HepG2 (cell line): ENCODE measurements around the gene STRIP1. TPM values are rescaled to one million over a fixed set of nuclear protein-coding genes. Genes with fewer than 3 reads are reported as not detected.

Source experiments
- ATF1 ChIP-seq: IDR thresholded peaks from 2 replicates; pipeline ENCODE4 v1.6.1; 2016; ENCODE audit warnings: mild to moderate bottlenecking, control low read depth
- ATF7-NPFF ChIP-seq: sonication (generic); formaldehyde crosslinking; IDR thresholded peaks from 2 replicates; pipeline ENCODE4 v1.8.1; 2023; ENCODE audit warnings: mild to moderate bottlenecking, low read depth, missing genetic modification reagents, moderate library complexity
- BHLHE40 ChIP-seq: IDR thresholded peaks from 2 replicates; pipeline ENCODE4 v1.6.1; 2011; ENCODE audit warnings: low read length, improper control_type of control experiment
- CBX2 ChIP-seq, 2 experiments: fragments of 200-600 bp in 1 of 2; sonication (generic); formaldehyde crosslinking in 1 of 2; IDR thresholded peaks; 2 replicates each; pipeline versions ENCODE4 v1.7.0 to v1.8.1; 2018 to 2022; ENCODE audit warnings: low read depth in 2 of 2, low read length in 1 of 2, mild to moderate bottlenecking in 1 of 2, missing genetic modification reagents in 1 of 2
- IKZF1 ChIP-seq: fragments of 450-650 bp; IDR thresholded peaks from 2 replicates; pipeline ENCODE4 v1.7.1; 2016
- IRF2 ChIP-seq: IDR thresholded peaks from 2 replicates; pipeline ENCODE4 v1.6.1; 2018; ENCODE audit warnings: missing genetic modification reagents, missing compliant biosample characterization
- KDM4B ChIP-seq: sonication (generic); formaldehyde crosslinking; IDR thresholded peaks from 2 replicates; pipeline ENCODE4 v1.4.0; 2020; ENCODE audit warnings: missing genetic modification reagents
- KDM5B ChIP-seq: sonication (generic); formaldehyde crosslinking; IDR thresholded peaks from 2 replicates; pipeline ENCODE4 v1.4.0; 2020; ENCODE audit warnings: missing genetic modification reagents, mild to moderate bottlenecking, borderline replicate concordance
- KLF16 ChIP-seq, 2 experiments: sonication (generic) in 1 of 2; formaldehyde crosslinking in 1 of 2; IDR thresholded peaks; 2 replicates each; pipeline versions ENCODE4 v1.6.1 to v1.8.0; 2016 to 2023; ENCODE audit warnings: missing genetic modification reagents in 2 of 2, missing compliant biosample characterization in 1 of 2
- LRRFIP1 ChIP-seq: sonication (generic); formaldehyde crosslinking; conservative IDR thresholded peaks from 2 replicates; pipeline ENCODE4 v1.4.0; 2020; ENCODE audit warnings: missing genetic modification reagents
- NFATC3 ChIP-seq: sonication (generic); formaldehyde crosslinking; IDR thresholded peaks from 2 replicates; pipeline ENCODE4 v1.5.1; 2020; ENCODE audit warnings: mild to moderate bottlenecking, missing genetic modification reagents
- PHF20 ChIP-seq: sonication (generic); formaldehyde crosslinking; IDR thresholded peaks from 2 replicates; pipeline ENCODE4 v1.5.0; 2020; ENCODE audit warnings: mild to moderate bottlenecking, missing genetic modification reagents
- SIX1 ChIP-seq: sonication (generic); formaldehyde crosslinking; IDR thresholded peaks from 2 replicates; pipeline ENCODE4 v1.4.0; 2020; ENCODE audit warnings: missing genetic modification reagents, borderline replicate concordance
- SP4 ChIP-seq: sonication (generic); formaldehyde crosslinking; IDR thresholded peaks from 2 replicates; pipeline ENCODE4 v1.8.1; 2023; ENCODE audit warnings: mild to moderate bottlenecking, missing genetic modification reagents
- ZBTB38 ChIP-seq: sonication (generic); formaldehyde crosslinking; IDR thresholded peaks from 2 replicates; pipeline ENCODE4 v1.5.1; 2020; ENCODE audit warnings: mild to moderate bottlenecking, missing genetic modification reagents
- ZFAT ChIP-seq: sonication (generic); formaldehyde crosslinking; conservative IDR thresholded peaks from 2 replicates; pipeline ENCODE4 v1.8.1; 2023; ENCODE audit warnings: missing genetic modification reagents, inconsistent platforms
- ZIK1 ChIP-seq: sonication (generic); formaldehyde crosslinking; IDR thresholded peaks from 2 replicates; pipeline ENCODE4 v1.5.0; 2020; ENCODE audit warnings: mild to moderate bottlenecking, low read depth, missing genetic modification reagents, borderline replicate concordance
- ZNF143 ChIP-seq: sonication (generic); formaldehyde crosslinking; IDR thresholded peaks from 2 replicates; pipeline ENCODE4 v1.4.0; 2020; ENCODE audit warnings: missing genetic modification reagents
- ZNF225 ChIP-seq: sonication (generic); formaldehyde crosslinking; IDR thresholded peaks from 2 replicates; pipeline ENCODE4 v1.4.0; 2020; ENCODE audit warnings: mild to moderate bottlenecking, missing genetic modification reagents
- ZNF501 ChIP-seq: sonication (generic); formaldehyde crosslinking; IDR thresholded peaks from 2 replicates; pipeline ENCODE4 v1.5.1; 2020; ENCODE audit warnings: mild to moderate bottlenecking, moderate library complexity, missing genetic modification reagents
- ZNF547 ChIP-seq: sonication (generic); formaldehyde crosslinking; IDR thresholded peaks from 2 replicates; pipeline ENCODE4 v1.5.1; 2020; ENCODE audit warnings: mild to moderate bottlenecking, missing genetic modification reagents
- ZNF550 ChIP-seq: sonication (generic); formaldehyde crosslinking; IDR thresholded peaks from 2 replicates; pipeline ENCODE4 v1.4.0; 2020; ENCODE audit warnings: mild to moderate bottlenecking, missing genetic modification reagents, borderline replicate concordance
- ZNF563 ChIP-seq: sonication (generic); formaldehyde crosslinking; IDR thresholded peaks from 2 replicates; pipeline ENCODE4 v1.8.0; 2022; ENCODE audit warnings: mild to moderate bottlenecking, moderate library complexity, missing genetic modification reagents
- ZNF615 ChIP-seq: sonication (generic); formaldehyde crosslinking; IDR thresholded peaks from 2 replicates; pipeline ENCODE4 v1.5.0; 2020; ENCODE audit warnings: mild to moderate bottlenecking, missing genetic modification reagents, borderline replicate concordance
- ZNF766 ChIP-seq: sonication (generic); formaldehyde crosslinking; IDR thresholded peaks from 2 replicates; pipeline ENCODE4 v1.5.0; 2020; ENCODE audit warnings: missing genetic modification reagents, borderline replicate concordance
- polyA plus RNA-seq, 8 experiments: library from polyadenylated mRNA; depleted of rRNA in 3 of 8; stranded (reverse) in 7 of 8; unstranded in 1 of 8; fragments of >200 nt; fragmentation: Illumina TruSeq in 4 of 8; extraction: Trizol in 4 of 8; gene quantifications; 2 replicates each; pipeline versions ENCODE4 v1.2.1 to v1.2.3, GENCODE V29; 2011 to 2016; ENCODE audit warnings: low read depth in 4 of 8, missing spikeins in 1 of 8, mixed read lengths in 1 of 8; ENCODE audit not compliant: insufficient read depth in 1 of 8
- total RNA-seq, 5 experiments: library from RNA; depleted of rRNA; stranded (reverse); fragments of >200 nt; fragmentation: Illumina TruSeq; extraction: Trizol; gene quantifications; 2 replicates each; pipeline ENCODE4 v1.2.3, GENCODE V29; 2016; ENCODE audit warnings: low read depth in 1 of 5
- TF ChIP-seq, protein P1 (sequence below): sonication (generic); formaldehyde crosslinking; IDR thresholded peaks from 2 replicates; pipeline ENCODE4 v1.8.1; 2023; ENCODE audit warnings: mild to moderate bottlenecking, moderate library complexity, missing genetic modification reagents
- TF ChIP-seq, protein P2 (sequence below): IDR thresholded peaks from 2 replicates; pipeline ENCODE4 v1.6.1; 2016; ENCODE audit warnings: missing compliant biosample characterization, missing genetic modification reagents, borderline replicate concordance

Gene STRIP1
- total and polyA plus RNA-seq, 2 of the 13 experiments (the other 11 are each of a cell fraction or from before 2014, with no cell fraction given), result 20.9 to 27.9 TPM

DNA sequence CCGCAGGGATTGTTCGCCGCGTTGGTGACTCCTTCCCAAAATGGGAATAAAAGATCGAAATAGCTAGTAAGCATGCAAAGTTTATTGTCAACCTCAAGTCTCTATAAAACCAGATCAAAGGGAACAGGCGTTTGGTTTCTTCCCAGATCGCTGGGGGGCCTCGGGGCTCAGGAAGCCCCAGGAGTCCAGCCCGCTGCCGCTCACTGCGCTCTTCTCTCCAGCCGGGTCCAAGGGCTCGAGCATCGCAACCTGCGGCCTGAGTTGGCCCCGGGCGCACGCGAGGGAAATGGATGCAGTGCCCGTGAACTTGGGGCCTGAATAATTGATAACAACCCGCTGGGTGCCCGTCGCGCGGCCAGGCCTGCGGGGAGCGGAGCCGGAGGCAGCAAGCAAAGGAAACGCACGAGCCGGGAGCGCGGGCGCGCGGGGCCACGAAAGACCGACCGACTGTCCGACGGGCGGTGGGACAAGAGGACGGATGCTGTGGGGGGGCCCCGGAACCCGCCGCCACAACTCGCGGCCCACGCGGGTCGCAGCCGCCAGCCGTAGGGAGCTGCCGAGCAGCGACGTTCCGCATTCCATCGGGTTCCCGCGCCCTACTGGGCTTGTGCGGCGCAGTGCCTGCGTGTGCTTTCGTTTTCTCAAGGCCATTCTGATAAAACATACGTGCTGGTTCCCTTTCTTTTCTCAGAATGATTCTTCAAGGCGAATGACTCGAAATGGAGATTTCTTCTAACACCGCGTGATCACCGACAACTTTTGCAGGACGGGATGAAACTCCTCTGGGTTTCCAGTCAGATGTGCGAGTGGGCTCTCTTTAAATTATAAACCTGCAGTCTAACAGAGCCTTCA, 50.0 kb downstream of the STRIP1 start (continued):
- TF ChIP-seq, protein P1, sequence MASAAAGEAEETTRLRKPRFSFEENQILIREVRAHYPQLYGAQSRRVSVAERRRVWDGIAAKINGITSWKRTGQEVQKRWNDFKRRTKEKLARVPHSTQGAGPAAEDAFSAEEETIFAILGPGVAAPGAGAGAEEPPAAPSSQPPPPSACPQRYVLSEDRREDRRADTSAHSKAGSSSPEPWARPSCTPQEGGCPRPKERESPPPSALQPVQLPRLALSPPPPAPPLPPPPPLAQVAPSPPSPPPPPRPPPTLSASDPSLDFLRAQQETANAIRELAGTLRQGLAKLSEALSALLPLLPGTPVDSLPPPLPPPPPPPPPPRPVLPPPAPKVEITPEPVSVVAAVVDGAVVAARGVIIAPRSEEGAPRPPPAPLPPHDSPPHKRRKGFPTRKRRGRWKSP (CRISPR knock-in tag), result 0 out of 2 replicates have a peak, but pooled peaks have one; percentile 48
- TF ChIP-seq ZFAT (CRISPR knock-in tag), result no peak
- TF ChIP-seq NFATC3 (CRISPR knock-in tag), result no peak
- 0 out of 2 replicates have a peak, but pooled peaks have one; percentile 42 for TF ChIP-seq ZNF547
- no peak for TF ChIP-seq IKZF1
- 0 out of 2 replicates have a peak, but pooled peaks have one; percentile 56 for TF ChIP-seq PHF20 (CRISPR knock-in tag)
- no peak for TF ChIP-seq ZNF501 (CRISPR knock-in tag)
- TF ChIP-seq ZBTB38 (CRISPR knock-in tag), result 0 out of 2 replicates have a peak, but pooled peaks have one; percentile 24
- peak; percentile 75; the same call in 1 of the 2 replicates for TF ChIP-seq CBX2 (IDR thresholded peaks at IDR 0.05; ENCODE audit: low read depth, low read length)
- no peak for TF ChIP-seq CBX2 (CRISPR knock-in tag; IDR thresholded peaks at IDR 0.05; ENCODE audit: low read depth)
- TF ChIP-seq LRRFIP1, result no peak
- TF ChIP-seq KDM4B, result no peak
- no peak for TF ChIP-seq ZNF550 (CRISPR knock-in tag)
- TF ChIP-seq ZNF563 (CRISPR knock-in tag), result peak; percentile 52; the same call in 1 of the 2 replicates
- TF ChIP-seq ATF1 (CRISPR knock-in tag), result no peak
- TF ChIP-seq, protein P2, sequence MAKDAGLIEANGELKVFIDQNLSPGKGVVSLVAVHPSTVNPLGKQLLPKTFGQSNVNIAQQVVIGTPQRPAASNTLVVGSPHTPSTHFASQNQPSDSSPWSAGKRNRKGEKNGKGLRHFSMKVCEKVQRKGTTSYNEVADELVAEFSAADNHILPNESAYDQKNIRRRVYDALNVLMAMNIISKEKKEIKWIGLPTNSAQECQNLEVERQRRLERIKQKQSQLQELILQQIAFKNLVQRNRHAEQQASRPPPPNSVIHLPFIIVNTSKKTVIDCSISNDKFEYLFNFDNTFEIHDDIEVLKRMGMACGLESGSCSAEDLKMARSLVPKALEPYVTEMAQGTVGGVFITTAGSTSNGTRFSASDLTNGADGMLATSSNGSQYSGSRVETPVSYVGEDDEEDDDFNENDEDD (CRISPR knock-in tag), result peak; percentile 67; the same call in 1 of the 2 replicates
- no peak for TF ChIP-seq KLF16 (CRISPR knock-in tag; IDR thresholded peaks at IDR 0.05)
- no peak for TF ChIP-seq ZNF143 (CRISPR knock-in tag)
- no peak for TF ChIP-seq ZNF615 (CRISPR knock-in tag)
- no peak for TF ChIP-seq ZNF766 (CRISPR knock-in tag)
- TF ChIP-seq ZNF225, result no peak
- no peak for TF ChIP-seq ATF7-NPFF (CRISPR knock-in tag)
- TF ChIP-seq KDM5B (CRISPR knock-in tag), result no peak
- TF ChIP-seq BHLHE40, result no peak
- peak; percentile 77; the same call in 1 of the 2 replicates for TF ChIP-seq IRF2 (CRISPR knock-in tag)
- no peak for TF ChIP-seq SIX1
- TF ChIP-seq ZIK1 (CRISPR knock-in tag), result no peak
- no peak for TF ChIP-seq SP4 (CRISPR knock-in tag)
